ENCODE data around the gene TRPM6. TPM values are rescaled to one million over a fixed set of nuclear protein-coding genes. Genes with fewer than 3 reads are reported as not detected.

TRPM6 gene
- 1.9 TPM for total RNA-seq (ENCODE audit: unreplicated experiment)
- long read RNA-seq = 0 reads

GRCh38 chr9:74887041-74887980, at the start of gene TRPM6:
Gene TRPM6 (minus strand): TSS chr9:74887921. CDS start chr9:74887856, 65 bp downstream.
- H3K9me3 Mint-ChIP-seq (ENCODE audit: unreplicated experiment) = no peaks in the 10 kb centered on the region
- TF ChIP-seq, protein P1, sequence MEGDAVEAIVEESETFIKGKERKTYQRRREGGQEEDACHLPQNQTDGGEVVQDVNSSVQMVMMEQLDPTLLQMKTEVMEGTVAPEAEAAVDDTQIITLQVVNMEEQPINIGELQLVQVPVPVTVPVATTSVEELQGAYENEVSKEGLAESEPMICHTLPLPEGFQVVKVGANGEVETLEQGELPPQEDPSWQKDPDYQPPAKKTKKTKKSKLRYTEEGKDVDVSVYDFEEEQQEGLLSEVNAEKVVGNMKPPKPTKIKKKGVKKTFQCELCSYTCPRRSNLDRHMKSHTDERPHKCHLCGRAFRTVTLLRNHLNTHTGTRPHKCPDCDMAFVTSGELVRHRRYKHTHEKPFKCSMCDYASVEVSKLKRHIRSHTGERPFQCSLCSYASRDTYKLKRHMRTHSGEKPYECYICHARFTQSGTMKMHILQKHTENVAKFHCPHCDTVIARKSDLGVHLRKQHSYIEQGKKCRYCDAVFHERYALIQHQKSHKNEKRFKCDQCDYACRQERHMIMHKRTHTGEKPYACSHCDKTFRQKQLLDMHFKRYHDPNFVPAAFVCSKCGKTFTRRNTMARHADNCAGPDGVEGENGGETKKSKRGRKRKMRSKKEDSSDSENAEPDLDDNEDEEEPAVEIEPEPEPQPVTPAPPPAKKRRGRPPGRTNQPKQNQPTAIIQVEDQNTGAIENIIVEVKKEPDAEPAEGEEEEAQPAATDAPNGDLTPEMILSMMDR (IDR thresholded peaks at IDR 0.05; ENCODE audit: unreplicated experiment) = no peak
- no peaks in the 10 kb centered on the region for H3K27me3 Mint-ChIP-seq (ENCODE audit: unreplicated experiment)
- H3K4me3 Mint-ChIP-seq (ENCODE audit: unreplicated experiment) = peak within 1 kb of the TSS; percentile 93
- DNase-seq (ENCODE audit: low spot score) = peak; percentile 64
- H3K36me3 Mint-ChIP-seq (ENCODE audit: low read depth, unreplicated experiment) = no peaks in the 10 kb centered on the region
- peak within 1 kb of the TSS; percentile 36 for H3K27ac Mint-ChIP-seq (ENCODE audit: unreplicated experiment)
- H3K4me1 Mint-ChIP-seq (ENCODE audit: unreplicated experiment) = no peaks in the 10 kb centered on the region

GRCh38 chr9:74935008-74935407, 47.3 kb upstream of the TRPM6 start:
- no peak for DNase-seq (ENCODE audit: low spot score)
- Mint-ChIP-seq H3K36me3 (ENCODE audit: low read depth, unreplicated experiment) (peaks cover 4% of the 10 kb centered on the region), H3K9me3 (ENCODE audit: unreplicated experiment) (no peaks in the 10 kb centered on the region), H3K27ac (ENCODE audit: unreplicated experiment) (no peak overlapping the region), H3K4me1 (ENCODE audit: unreplicated experiment) (no peaks in the 10 kb centered on the region), H3K4me3 (ENCODE audit: unreplicated experiment) (no peak overlapping the region), H3K27me3 (ENCODE audit: unreplicated experiment) (peaks cover 2% of the 10 kb centered on the region)
- TF ChIP-seq, protein P1 (IDR thresholded peaks at IDR 0.05; ENCODE audit: unreplicated experiment) = no peak

DNA sequence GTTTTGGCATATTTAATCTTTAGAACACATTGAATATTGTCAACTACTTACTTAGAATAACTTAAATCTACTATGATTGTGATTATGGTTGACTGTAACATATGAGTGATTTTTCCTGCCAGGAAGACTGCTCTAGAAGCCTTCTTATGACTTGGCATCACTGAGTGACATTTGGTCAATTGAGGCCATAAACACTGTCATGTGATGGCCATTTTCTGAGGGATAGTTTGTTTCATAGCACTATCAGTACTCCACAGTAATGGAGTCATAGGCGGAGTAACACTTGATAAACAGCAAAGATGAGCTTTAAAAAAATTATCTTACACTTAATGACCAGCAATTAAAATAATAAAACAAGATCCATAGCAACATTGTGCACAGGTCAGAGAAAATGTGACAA, 34.0 kb upstream of the TRPM6 start:
- H3K36me3 Mint-ChIP-seq (ENCODE audit: low read depth, unreplicated experiment) = no peaks in the 10 kb centered on the region
- no peaks in the 10 kb centered on the region for H3K27me3 Mint-ChIP-seq (ENCODE audit: unreplicated experiment)
- H3K4me1 Mint-ChIP-seq (ENCODE audit: unreplicated experiment) = peaks cover 11% of the 10 kb centered on the region
- DNase-seq (ENCODE audit: low spot score) = no peak
- H3K27ac Mint-ChIP-seq (ENCODE audit: unreplicated experiment) = no peak overlapping the region
- TF ChIP-seq, protein P1 (IDR thresholded peaks at IDR 0.05; ENCODE audit: unreplicated experiment) = no peak
- H3K4me3 Mint-ChIP-seq (ENCODE audit: unreplicated experiment) = no peak overlapping the region
- no peaks in the 10 kb centered on the region for H3K9me3 Mint-ChIP-seq (ENCODE audit: unreplicated experiment)

GRCh38 chr9:74920944-74921626, 33.4 kb upstream of the TRPM6 start:
- Mint-ChIP-seq H3K9me3 (ENCODE audit: unreplicated experiment) (no peaks in the 10 kb centered on the region), H3K36me3 (ENCODE audit: low read depth, unreplicated experiment) (no peaks in the 10 kb centered on the region), H3K27ac (ENCODE audit: unreplicated experiment) (no peak overlapping the region), H3K4me1 (ENCODE audit: unreplicated experiment) (peaks cover 11% of the 10 kb centered on the region), H3K4me3 (ENCODE audit: unreplicated experiment) (no peak overlapping the region), H3K27me3 (ENCODE audit: unreplicated experiment) (no peaks in the 10 kb centered on the region)
- no peak for DNase-seq (ENCODE audit: low spot score)
- TF ChIP-seq, protein P1 (IDR thresholded peaks at IDR 0.05; ENCODE audit: unreplicated experiment) = no peak
